GM19455 (cell line): ENCODE measurements around the gene ZFYVE16.
"Not testable (repeated sequence)": the region's sequence is repeated elsewhere in the genome, so short reads cannot be mapped to it uniquely, and the experiment has no call there.

Experiments
- ATAC-seq: cut with Tn5 transposase; IDR thresholded peaks from one replicate; pipeline ENCODE4 v1.9.1; 2021; ENCODE audit not compliant: unreplicated experiment

ZFYVE16 gene

DNA sequence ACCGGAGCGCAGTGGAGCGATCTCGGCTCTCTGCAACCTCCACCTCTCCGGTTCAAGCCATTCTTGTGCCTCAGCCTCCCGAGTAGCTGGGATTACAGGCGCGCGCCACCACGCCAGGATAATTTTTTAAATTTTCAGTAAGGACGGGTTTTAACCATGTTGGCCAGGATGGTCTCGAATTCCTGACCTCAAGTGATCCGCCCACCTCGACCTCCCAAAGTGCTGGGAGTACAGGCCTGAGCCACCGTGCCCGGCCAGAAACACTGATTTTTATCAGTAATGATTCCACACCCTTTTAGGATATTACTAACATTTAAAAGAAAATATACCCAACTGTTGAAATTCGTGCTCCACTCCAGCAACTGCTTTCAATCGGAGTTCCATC is 79.6 kb downstream of the ZFYVE16 start:
- no peak for ATAC-seq

DNA sequence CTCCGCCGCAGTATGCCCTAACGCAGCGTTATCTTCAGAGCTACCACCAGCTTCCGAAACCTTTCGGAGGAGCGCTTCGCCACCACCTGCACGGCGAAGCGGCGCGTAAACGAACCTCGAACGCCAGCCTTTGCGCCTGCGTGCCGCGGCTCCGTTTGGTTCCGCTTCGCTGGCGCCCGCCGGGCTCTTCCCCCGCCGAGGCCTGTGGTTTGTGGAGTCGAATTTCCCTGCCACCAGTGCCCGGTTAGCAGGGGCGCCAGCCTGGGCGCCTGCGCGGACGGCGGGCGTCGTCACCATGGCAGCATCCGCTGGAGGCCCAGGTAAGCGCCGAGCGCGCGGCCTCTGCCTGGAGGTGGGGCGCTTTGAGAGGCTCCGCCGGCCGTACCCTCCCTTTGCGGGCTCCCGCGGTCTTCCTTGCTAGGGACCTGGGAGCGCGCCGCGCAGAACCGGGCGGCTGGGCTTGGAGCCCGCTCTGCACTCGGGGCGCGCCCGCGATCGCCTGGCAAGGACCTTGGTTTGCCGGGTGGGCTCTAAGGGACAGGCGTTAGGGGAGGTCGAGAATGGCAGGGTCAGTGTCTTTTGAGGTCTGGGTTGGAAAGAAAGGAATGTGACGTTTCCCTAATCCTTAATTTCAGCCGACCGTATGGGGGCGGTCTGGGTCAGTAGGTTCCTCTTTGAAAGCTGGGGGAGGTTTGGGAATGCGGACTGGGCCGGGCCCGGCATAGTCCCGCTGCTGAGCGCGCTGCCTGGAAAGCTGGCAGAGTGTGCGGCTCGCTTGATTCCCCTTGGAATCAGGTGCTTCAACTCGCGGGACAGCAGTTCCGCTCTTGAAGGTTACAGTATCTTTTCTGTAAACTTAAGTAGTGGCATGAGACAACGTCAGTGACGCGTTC is 80.2 kb downstream of the ZFYVE16 start, which contains the start of gene FAM151B:
FAM151B (plus strand) TSS at position 272 of the 893 bp plus-strand sequence; CDS start at position 296, 24 bp downstream.
- peak; percentile 85 for ATAC-seq

DNA sequence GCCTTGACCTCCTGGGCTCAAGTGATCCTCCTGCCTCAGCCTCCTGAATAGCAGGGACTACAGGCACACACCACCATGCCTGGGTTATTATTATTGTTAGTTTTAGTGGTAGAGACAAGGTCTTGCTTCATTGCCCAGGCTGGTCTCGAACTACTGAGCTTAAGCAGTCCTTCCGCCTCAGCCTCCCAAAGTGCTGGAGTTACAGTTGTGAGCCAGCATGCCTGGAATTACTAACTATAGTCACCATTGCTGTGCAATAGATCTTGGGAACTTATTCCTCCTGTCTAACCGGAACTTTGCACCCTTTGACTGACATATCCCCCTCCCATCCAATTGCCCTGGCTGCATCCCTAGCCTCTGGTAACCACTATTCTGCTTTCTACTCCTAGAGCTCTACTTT is 83.4 kb downstream of the ZFYVE16 start:
- no peak for ATAC-seq

DNA sequence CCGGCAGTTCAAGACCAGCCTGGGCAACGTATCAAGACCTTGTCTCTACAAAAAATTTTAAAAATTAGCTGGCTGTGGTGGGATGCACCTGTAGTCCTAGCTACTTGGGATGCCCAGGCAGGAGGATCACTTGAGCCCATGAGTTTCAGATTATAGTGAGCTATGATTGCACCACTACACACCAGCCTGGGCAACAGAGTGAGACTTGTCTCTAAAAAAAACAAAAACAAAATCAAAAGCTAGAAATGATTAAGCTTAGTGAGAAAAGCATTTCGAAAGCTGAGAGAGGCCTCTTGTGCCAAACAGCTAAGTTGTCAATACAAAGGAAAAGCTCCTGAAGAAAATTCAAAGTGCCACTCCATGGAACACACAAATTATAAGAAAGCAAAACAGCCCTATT is 84.9 kb downstream of the ZFYVE16 start:
- ATAC-seq: no peak

DNA sequence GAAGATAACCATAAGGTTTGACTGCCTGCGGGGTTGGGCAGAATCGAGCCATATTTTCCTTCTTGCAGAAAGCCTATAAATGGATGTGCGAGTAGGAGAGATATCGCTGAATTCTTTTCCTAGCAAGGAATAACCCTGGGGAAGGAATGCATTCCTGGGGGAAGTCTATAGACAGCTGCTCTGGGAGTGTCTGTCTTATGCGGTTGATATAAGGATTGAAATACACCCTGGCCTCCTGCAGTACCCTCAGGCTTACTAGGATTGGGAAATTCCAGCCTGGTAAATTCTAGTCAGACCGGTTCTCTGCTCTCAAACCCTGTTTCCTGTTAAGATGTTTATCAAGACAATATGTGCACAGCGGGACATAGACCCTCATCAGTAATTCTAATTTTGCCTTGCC is 85.6 kb downstream of the ZFYVE16 start:
- not testable (repeated sequence) for ATAC-seq

DNA sequence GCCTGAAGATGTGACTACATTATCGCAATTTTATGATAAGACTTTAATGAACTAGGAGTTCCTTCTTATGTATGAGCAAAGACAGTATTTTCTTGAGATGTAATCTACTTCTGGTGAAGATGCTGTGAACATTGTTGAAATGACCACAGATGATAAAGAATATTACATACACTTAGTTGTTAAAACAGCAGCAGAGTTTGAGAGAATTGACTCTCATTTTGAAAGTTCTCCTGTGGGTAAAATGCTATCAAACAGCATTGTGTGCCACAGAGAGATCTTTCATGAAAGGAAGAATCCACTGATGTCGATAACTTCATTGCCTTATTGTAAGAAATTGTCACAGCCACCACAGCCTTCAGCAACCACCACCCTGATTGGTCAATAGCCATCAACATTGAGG is 88.0 kb downstream of the ZFYVE16 start:
- ATAC-seq: no peak

DNA sequence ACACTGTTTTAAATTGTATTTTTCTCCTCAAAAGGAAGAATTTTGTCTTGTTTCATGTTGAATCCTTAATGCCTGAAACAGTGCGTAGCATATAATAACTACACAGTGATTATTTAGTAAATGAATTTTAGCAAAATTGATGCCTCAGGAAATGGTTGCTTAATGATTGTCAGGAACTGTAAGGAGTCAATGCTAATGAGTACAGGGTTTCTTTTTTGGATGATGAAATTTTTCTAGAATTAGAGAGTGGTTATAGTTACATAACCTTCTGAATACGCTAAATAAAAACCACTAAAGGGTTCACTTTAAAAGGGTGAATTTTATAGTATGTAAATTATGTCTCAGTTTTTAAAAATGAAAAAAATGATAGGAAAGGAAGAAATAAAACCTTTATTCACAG is 94.9 kb downstream of the ZFYVE16 start:
- no peak for ATAC-seq

DNA sequence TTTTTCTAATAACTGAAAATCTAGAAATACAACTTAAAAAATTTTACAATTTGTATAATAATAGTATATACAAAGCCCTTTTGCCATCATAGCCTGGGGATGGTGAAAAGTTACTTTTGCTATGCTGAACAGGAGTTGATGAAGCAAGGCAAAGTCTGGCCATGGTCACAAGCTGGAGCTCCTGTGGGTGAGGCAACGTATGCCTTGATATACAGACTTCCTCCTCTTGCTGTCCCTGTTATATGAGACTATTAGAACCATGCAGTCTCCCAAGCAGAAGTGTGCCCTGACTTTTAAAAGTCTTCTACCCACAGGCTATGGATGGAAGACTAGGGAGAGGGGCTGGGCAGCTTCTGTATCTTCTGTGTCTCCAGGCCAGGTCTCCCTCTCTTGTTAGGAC is 95.8 kb downstream of the ZFYVE16 start:
- no peak for ATAC-seq

DNA sequence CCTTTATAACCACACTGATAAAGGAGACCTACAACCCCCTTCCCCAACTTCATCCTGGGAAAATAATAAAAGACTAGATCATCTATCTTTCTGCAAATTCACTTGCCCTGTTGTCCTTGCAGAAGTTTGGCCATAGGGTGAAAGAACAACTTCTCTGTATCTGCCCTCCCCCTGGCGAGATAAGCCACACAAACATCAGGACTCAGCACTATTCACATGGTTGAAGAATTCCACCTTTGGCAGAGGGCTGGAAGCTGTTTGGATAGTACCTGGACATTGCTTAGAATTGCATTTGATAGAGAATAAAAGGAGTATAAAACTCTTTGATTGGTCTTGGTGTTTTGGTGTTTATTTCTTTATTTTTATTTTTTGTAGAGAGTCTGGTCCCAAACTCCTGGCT is 97.0 kb downstream of the ZFYVE16 start:
- ATAC-seq: no peak

DNA sequence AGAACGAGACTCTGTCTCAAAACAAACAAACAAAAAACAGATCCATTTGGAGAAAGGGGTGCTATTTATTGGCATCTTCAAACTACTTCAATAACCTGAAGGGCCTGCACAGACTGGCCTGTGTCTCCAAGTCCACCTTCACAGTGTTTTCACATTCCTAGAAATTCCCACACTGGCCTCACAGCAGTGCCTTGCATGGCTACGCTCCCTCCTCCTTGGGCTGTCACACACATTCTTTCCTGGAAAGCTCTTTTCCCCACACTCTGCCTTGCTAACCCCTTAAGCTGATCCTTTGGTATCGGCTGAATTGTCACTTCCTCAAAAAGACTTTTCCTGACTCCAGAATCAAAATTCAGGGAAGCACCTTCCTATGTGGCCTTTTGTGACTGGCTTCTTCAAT is 99.8 kb downstream of the ZFYVE16 start:
- ATAC-seq: no peak

DNA sequence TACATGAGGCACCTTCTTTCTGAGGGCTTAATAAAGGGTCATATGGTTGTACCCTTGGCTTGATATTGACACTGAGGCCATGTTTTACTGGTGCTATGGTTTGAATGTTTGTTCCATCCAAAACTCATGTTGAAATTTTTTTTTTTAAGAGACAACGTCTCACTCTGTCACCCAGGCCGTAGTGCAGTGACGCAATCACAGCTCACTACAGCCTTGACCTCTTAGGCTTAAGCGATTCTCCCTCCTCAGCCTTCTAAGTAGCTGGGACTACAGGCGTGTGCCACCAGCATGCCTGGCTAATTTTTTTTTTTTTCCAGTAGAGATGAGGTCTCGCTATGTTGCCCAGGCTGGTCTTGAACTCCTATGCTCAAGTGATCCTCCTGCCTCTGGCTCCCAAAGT is 101.0 kb downstream of the ZFYVE16 start:
- no peak for ATAC-seq

DNA sequence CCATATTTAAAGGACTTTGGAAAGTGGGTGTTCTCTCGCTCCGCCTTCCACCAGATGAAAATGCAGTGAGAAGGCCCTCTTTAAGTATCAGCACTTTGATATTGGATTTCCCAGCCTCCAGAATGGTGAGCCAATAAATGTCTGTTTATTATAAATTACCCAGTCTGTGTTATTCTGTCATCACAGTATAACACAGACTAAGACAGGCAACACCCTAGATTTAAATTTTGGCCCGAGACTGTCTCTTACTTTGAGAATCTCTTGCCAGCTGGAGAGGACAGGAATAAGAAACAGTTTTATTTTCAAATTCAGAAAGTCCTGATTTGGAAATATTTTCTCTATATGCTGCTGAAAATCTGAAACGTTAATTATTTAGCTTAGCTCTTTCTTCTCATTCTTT is 101.5 kb downstream of the ZFYVE16 start:
- no peak for ATAC-seq

DNA sequence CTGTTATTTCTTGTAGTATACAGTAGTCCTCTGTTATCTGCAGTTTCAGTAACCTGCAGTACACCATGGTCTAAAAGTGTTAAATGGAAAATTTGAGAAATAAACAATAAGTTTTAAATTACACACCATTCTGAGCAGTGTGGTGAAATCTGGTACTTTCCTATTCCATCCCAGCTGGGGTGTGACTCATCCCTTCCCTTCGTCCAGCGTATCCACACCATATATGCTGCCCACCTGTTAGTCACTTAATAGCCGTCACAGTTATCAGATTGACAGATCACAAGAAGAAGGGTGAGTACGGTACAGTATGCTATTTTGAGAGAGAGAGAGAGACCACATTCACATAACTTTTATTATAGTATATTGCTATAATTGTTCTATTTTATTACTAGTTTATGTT is 109.0 kb downstream of the ZFYVE16 start:
- no peak for ATAC-seq
